Stimulated activated CD8-positive, alpha-beta memory T cell treated with anti-CD3 and anti-CD28 coated beads, Interleukin-15, amount 100 ng/mL, for 24 hours (primary cell): ENCODE measurements around the gene SLC39A13.
"Not testable (repeated sequence)": the region's sequence is repeated elsewhere in the genome, so short reads cannot be mapped to it uniquely, and the experiment has no call there.

ENCODE experiments used
- DNase-seq: peaks from one replicate; pipeline ENCODE4 v3.0.0-alpha.2; 2020; ENCODE audit warnings: low read depth

The SLC39A13 gene

GRCh38 chr11:47454258-47454671, 45.9 kb downstream of the SLC39A13 start:
- not testable (repeated sequence) for DNase-seq

- no peak for DNase-seq
Observed at GRCh38 chr11:47460571-47461235, 52.3 kb downstream of the SLC39A13 start.

GRCh38 chr11:47461876-47462275, 53.5 kb downstream of the SLC39A13 start:
- no peak for DNase-seq

GRCh38 chr11:47464483-47464882, 56.1 kb downstream of the SLC39A13 start:
- DNase-seq: no peak
